Activated T-cell treated with anti-CD3 and anti-CD28 coated beads for 48 hours (primary cell): Measurements from ENCODE around the gene OPCML.

Experiments used
- DNase-seq: peaks from one replicate; pipeline ENCODE4 v3.0.0-alpha.2; 2020; ENCODE audit warnings: low read depth

The OPCML gene

GRCh38 chr11:132981131-132981956 lies 551.0 kb downstream of the OPCML start:
- DNase-seq: no peak

- no peak for DNase-seq
Observed at GRCh38 chr11:132980670-132981069, 551.6 kb downstream of the OPCML start.

GRCh38 chr11:132977746-132978145 lies 554.6 kb downstream of the OPCML start:
- no peak for DNase-seq

GRCh38 chr11:132977241-132977640 lies 555.1 kb downstream of the OPCML start:
- DNase-seq: no peak

GRCh38 chr11:132976115-132976514 lies 556.2 kb downstream of the OPCML start:
- DNase-seq: no peak

GRCh38 chr11:132973686-132974085 lies 558.6 kb downstream of the OPCML start:
- no peak for DNase-seq

- no peak for DNase-seq
Observed at GRCh38 chr11:132972565-132972964, 559.7 kb downstream of the OPCML start.

GRCh38 chr11:132971351-132971750 lies 561.0 kb downstream of the OPCML start:
- no peak for DNase-seq

- no peak for DNase-seq
Observed at GRCh38 chr11:132969892-132970291, 562.4 kb downstream of the OPCML start.

- DNase-seq: no peak
Observed at GRCh38 chr11:132962041-132962440, 570.3 kb downstream of the OPCML start.

GRCh38 chr11:132961453-132961852 lies 570.8 kb downstream of the OPCML start:
- no peak for DNase-seq

GRCh38 chr11:132960273-132961078 lies 571.8 kb downstream of the OPCML start:
- no peak for DNase-seq

GRCh38 chr11:132959693-132960092 lies 572.6 kb downstream of the OPCML start:
- DNase-seq: no peak

- no peak for DNase-seq
Observed at GRCh38 chr11:132957881-132958280, 574.4 kb downstream of the OPCML start.

GRCh38 chr11:132948252-132948651 lies 584.0 kb downstream of the OPCML start:
- no peak for DNase-seq

GRCh38 chr11:132944569-132944944 lies 587.7 kb downstream of the OPCML start:
- no peak for DNase-seq

GRCh38 chr11:132943706-132944568 lies 588.4 kb downstream of the OPCML start:
- DNase-seq: no peak

GRCh38 chr11:132943357-132943705 lies 589.0 kb downstream of the OPCML start:
- no peak for DNase-seq

- no peak for DNase-seq
Observed at GRCh38 chr11:132942611-132943356, 589.5 kb downstream of the OPCML start.

- DNase-seq: no peak
Observed at GRCh38 chr11:132941761-132942160, 590.5 kb downstream of the OPCML start.

- DNase-seq: no peak
Observed at GRCh38 chr11:132941024-132941646, 591.2 kb downstream of the OPCML start.
